ENCODE measurements around the gene VGLL4.

VGLL4 gene

DNA sequence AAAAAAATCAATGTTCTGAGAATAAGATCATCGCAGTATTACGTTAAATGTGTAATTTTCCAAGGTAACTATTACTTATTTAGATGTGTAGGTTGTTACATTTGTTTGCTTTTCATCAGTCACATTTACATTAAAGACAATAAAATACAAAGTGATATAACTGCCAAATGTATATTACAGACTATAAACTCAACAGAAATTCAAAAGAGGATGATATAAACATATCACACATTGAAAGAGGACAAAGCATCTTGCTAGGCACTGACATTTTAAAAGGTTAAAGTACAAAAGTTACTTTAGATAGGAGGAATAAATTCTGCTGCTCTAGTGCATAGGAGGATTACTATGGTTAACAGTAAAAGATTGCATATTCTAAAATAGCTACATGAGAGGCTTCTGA lies 16.1 kb downstream of the VGLL4 start:
- TF ChIP-seq ZFP30 (CRISPR knock-in tag; IDR thresholded peaks at IDR 0.05) (no peak), ZNF8 (CRISPR knock-in tag; IDR thresholded peaks at IDR 0.05) (no peak), ESRRG (CRISPR knock-in tag; IDR thresholded peaks at IDR 0.05) (no peak), CSDC2 (CRISPR knock-in tag; IDR thresholded peaks at IDR 0.05) (no peak), ZFP3 (CRISPR knock-in tag; IDR thresholded peaks at IDR 0.05) (no peak), BACH2 (CRISPR knock-in tag; IDR thresholded peaks at IDR 0.05; ENCODE audit: borderline replicate concordance) (no peak), ZNF70 (CRISPR knock-in tag; IDR thresholded peaks at IDR 0.05) (no peak)
- TF ChIP-seq, protein P1, sequence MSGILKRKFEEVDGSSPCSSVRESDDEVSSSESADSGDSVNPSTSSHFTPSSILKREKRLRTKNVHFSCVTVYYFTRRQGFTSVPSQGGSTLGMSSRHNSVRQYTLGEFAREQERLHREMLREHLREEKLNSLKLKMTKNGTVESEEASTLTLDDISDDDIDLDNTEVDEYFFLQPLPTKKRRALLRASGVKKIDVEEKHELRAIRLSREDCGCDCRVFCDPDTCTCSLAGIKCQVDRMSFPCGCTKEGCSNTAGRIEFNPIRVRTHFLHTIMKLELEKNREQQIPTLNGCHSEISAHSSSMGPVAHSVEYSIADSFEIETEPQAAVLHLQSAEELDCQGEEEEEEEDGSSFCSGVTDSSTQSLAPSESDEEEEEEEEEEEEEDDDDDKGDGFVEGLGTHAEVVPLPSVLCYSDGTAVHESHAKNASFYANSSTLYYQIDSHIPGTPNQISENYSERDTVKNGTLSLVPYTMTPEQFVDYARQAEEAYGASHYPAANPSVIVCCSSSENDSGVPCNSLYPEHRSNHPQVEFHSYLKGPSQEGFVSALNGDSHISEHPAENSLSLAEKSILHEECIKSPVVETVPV (CRISPR knock-in tag; IDR thresholded peaks at IDR 0.05), result no peak
- TF ChIP-seq, protein P2, sequence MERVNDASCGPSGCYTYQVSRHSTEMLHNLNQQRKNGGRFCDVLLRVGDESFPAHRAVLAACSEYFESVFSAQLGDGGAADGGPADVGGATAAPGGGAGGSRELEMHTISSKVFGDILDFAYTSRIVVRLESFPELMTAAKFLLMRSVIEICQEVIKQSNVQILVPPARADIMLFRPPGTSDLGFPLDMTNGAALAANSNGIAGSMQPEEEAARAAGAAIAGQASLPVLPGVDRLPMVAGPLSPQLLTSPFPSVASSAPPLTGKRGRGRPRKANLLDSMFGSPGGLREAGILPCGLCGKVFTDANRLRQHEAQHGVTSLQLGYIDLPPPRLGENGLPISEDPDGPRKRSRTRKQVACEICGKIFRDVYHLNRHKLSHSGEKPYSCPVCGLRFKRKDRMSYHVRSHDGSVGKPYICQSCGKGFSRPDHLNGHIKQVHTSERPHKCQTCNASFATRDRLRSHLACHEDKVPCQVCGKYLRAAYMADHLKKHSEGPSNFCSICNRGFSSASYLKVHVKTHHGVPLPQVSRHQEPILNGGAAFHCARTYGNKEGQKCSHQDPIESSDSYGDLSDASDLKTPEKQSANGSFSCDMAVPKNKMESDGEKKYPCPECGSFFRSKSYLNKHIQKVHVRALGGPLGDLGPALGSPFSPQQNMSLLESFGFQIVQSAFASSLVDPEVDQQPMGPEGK (CRISPR knock-in tag; IDR thresholded peaks at IDR 0.05; ENCODE audit: borderline replicate concordance), result no peak
- no peak for ATAC-seq

DNA sequence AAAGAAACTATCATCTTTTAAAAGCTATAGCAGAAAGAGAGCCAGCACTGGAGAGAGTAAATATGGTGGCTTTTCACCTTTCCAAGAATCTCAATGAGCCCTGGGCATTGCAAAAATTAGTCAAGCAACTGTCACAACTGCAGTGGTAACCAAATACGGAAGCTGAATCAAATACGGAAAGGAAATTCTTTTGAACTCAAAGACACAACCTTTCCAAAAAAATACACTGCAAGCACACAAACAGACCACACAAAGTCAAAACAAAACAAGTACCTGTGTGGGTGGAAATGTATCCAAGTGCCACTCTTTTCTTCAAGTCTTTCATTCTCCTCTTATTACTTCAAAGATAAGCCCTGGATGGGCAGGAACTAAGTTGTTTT lies 17.6 kb downstream of the VGLL4 start:
- no peak for TF ChIP-seq ISL1 (CRISPR knock-in tag; IDR thresholded peaks at IDR 0.05)
- no peak for TF ChIP-seq SNAI2 (CRISPR knock-in tag; IDR thresholded peaks at IDR 0.05)
- no peak for TF ChIP-seq TOX (CRISPR knock-in tag; IDR thresholded peaks at IDR 0.05; ENCODE audit: borderline replicate concordance)
- no peak for TF ChIP-seq ZFP30 (CRISPR knock-in tag; IDR thresholded peaks at IDR 0.05)
- no peak for TF ChIP-seq ZNF8 (CRISPR knock-in tag; IDR thresholded peaks at IDR 0.05)
- TF ChIP-seq CSDC2 (CRISPR knock-in tag; IDR thresholded peaks at IDR 0.05), result no peak
- ATAC-seq, result no peak

DNA sequence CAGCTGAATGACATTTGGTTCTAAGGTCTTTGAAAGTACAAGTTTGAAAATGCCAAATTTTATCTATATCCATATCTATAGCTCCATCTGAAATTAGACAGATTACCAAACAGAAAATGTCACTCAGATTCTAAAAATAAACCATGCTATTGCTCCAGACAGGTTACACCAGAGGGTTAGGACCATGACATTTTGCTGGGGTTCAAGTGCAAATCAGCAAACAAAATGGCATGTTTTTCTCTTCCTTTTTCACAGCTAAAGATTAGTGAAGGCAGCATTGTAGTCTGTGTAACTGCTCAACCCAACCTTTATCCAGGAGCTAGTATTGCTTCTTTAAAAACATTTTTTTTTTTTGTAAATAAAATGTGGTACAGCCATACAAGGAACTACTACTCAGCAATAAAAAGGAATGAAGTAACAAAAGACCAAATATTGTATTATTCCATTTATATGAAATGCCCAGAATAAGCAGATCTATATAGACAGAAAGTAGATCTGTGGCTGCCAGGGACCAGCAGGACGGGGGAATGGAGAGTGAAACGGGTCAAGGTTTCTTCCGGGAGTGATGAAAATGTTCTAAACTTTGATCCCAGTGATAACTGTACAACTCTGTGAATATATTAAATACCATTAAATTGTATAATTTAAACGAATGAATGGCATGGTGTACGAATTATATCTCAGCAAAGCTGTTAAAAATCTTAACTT lies 18.2 kb downstream of the VGLL4 start:
- ATAC-seq, result no peak
- no peak for TF ChIP-seq ZNF8 (CRISPR knock-in tag; IDR thresholded peaks at IDR 0.05)
- no peak for TF ChIP-seq ARNTL (CRISPR knock-in tag; IDR thresholded peaks at IDR 0.05; ENCODE audit: borderline replicate concordance, low read depth)
- no peak for TF ChIP-seq RARB (CRISPR knock-in tag; IDR thresholded peaks at IDR 0.05)
- no peak for TF ChIP-seq GLIS3 (CRISPR knock-in tag; IDR thresholded peaks at IDR 0.05)
- TF ChIP-seq, protein P2 (CRISPR knock-in tag; IDR thresholded peaks at IDR 0.05; ENCODE audit: borderline replicate concordance), result no peak
- TF ChIP-seq BACH2 (CRISPR knock-in tag; IDR thresholded peaks at IDR 0.05; ENCODE audit: borderline replicate concordance), result no peak
- TF ChIP-seq, protein P3, sequence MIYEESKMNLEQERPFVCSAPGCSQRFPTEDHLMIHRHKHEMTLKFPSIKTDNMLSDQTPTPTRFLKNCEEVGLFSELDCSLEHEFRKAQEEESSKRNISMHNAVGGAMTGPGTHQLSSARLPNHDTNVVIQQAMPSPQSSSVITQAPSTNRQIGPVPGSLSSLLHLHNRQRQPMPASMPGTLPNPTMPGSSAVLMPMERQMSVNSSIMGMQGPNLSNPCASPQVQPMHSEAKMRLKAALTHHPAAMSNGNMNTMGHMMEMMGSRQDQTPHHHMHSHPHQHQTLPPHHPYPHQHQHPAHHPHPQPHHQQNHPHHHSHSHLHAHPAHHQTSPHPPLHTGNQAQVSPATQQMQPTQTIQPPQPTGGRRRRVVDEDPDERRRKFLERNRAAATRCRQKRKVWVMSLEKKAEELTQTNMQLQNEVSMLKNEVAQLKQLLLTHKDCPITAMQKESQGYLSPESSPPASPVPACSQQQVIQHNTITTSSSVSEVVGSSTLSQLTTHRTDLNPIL (CRISPR knock-in tag; IDR thresholded peaks at IDR 0.05; ENCODE audit: low read depth), result no peak
- no peak for TF ChIP-seq TOX (CRISPR knock-in tag; IDR thresholded peaks at IDR 0.05; ENCODE audit: borderline replicate concordance)
- TF ChIP-seq, protein P1 (CRISPR knock-in tag; IDR thresholded peaks at IDR 0.05), result no peak
- TF ChIP-seq ZNF565 (CRISPR knock-in tag; conservative IDR thresholded peaks at IDR 0.05; ENCODE audit: low read depth), result no peak
- TF ChIP-seq ZFP30 (CRISPR knock-in tag; IDR thresholded peaks at IDR 0.05), result no peak
- no peak for TF ChIP-seq CSDC2 (CRISPR knock-in tag; IDR thresholded peaks at IDR 0.05)

DNA sequence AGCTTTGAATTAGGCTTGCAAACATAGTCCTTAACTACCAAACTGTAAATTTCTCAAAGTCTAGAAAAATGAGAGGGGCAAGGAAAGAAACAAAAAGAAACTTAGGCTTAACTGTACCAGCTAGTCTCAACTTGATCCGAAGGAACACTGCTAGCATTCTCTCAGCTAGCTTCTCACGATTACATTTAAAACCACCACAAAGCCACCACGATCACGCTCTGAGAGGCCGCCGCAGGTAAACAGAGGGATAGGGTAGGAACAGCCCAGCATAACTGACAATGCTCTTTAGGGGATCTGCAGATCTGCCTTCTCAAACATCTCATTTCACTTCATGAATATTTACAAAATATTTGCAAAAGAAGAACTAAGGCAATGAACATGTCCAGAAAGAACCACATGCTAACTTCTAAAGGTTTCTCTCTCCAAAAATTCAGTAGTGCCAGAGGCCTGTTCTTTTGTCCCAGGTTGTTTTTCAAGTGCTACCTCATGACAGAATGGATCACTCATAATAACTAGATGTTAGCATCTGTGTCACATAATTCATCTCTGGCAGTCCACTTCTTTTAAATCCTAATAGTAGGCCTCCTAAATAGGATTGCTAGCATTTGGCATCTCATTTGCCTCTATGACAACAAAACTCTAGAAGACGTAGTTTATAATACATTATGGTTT lies 18.9 kb downstream of the VGLL4 start:
- ATAC-seq, result no peak
- TF ChIP-seq GLIS3 (CRISPR knock-in tag; IDR thresholded peaks at IDR 0.05) (no peak), TCF4 (CRISPR knock-in tag; IDR thresholded peaks at IDR 0.05; ENCODE audit: borderline replicate concordance) (no peak), ZNF8 (CRISPR knock-in tag; IDR thresholded peaks at IDR 0.05) (no peak), CSDC2 (CRISPR knock-in tag; IDR thresholded peaks at IDR 0.05) (no peak), ZC3H10 (CRISPR knock-in tag; IDR thresholded peaks at IDR 0.05) (no peak), RARB (CRISPR knock-in tag; IDR thresholded peaks at IDR 0.05) (no peak), PPARA (CRISPR knock-in tag; IDR thresholded peaks at IDR 0.05; ENCODE audit: borderline replicate concordance) (no peak), SNAI2 (CRISPR knock-in tag; IDR thresholded peaks at IDR 0.05) (no peak), TOX (CRISPR knock-in tag; IDR thresholded peaks at IDR 0.05; ENCODE audit: borderline replicate concordance) (no peak)
- TF ChIP-seq, protein P4, sequence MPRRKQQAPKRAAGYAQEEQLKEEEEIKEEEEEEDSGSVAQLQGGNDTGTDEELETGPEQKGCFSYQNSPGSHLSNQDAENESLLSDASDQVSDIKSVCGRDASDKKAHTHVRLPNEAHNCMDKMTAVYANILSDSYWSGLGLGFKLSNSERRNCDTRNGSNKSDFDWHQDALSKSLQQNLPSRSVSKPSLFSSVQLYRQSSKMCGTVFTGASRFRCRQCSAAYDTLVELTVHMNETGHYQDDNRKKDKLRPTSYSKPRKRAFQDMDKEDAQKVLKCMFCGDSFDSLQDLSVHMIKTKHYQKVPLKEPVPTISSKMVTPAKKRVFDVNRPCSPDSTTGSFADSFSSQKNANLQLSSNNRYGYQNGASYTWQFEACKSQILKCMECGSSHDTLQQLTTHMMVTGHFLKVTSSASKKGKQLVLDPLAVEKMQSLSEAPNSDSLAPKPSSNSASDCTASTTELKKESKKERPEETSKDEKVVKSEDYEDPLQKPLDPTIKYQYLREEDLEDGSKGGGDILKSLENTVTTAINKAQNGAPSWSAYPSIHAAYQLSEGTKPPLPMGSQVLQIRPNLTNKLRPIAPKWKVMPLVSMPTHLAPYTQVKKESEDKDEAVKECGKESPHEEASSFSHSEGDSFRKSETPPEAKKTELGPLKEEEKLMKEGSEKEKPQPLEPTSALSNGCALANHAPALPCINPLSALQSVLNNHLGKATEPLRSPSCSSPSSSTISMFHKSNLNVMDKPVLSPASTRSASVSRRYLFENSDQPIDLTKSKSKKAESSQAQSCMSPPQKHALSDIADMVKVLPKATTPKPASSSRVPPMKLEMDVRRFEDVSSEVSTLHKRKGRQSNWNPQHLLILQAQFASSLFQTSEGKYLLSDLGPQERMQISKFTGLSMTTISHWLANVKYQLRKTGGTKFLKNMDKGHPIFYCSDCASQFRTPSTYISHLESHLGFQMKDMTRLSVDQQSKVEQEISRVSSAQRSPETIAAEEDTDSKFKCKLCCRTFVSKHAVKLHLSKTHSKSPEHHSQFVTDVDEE (CRISPR knock-in tag; IDR thresholded peaks at IDR 0.05), result no peak
- TF ChIP-seq, protein P2 (CRISPR knock-in tag; IDR thresholded peaks at IDR 0.05; ENCODE audit: borderline replicate concordance), result no peak

Measured in SK-N-SH treated with all-trans-retinoic acid at 6 μM for 48 hours (cell line).